H1 (cell line): ENCODE data around the gene VPS13D. TPM values are rescaled to one million over a fixed set of nuclear protein-coding genes. Genes with fewer than 3 reads are reported as not detected.

Experiments
- CTCF ChIA-PET: fragments of 300-600 bp; sonication (Branson Sonifier 250); formaldehyde crosslinking; loops from one replicate; lab custom pipeline; 2021; ENCODE audit not compliant: partially characterized antibody; lab: Charles Lee
- POLR2A ChIA-PET: fragments of 300-600 bp; sonication (Branson Sonifier 250); formaldehyde crosslinking; loops from one replicate; lab custom pipeline; 2021; ENCODE audit warnings: inconsistent platforms; ENCODE audit not compliant: partially characterized antibody; lab: Charles Lee
- DNase-seq, 2 experiments: peaks; one replicate each; pipeline versions ENCODE4 v3.0.0 to v3.0.0-alpha.2; 2010 to 2022; ENCODE audit warnings: low spot score in 2 of 2, low read depth in 1 of 2, mixed read lengths in 1 of 2
- FAIRE-seq: peaks from 2 replicates; lab custom pipeline; 2011; peaks lifted over from hg19 to GRCh38; lab: Jason Lieb, UNC
- H2AFZ ChIP-seq: 2 replicates; pipeline ENCODE4 v1.8.1; 2012; ENCODE audit warnings: low read length, inconsistent platforms
- H2AK5ac ChIP-seq: 2 replicates; pipeline ENCODE4 v1.6.1; 2013; ENCODE audit warnings: low read depth, low read length
- H2BK120ac ChIP-seq: replicated peaks from 2 replicates; pipeline ENCODE3; 2013; ENCODE audit warnings: low read depth, low read length, inconsistent platforms
- H2BK12ac ChIP-seq: 2 replicates; pipeline ENCODE4 v1.6.1; 2013; ENCODE audit warnings: low read depth, low read length
- H2BK15ac ChIP-seq: 2 replicates; pipeline ENCODE4 v1.6.1; 2013; ENCODE audit warnings: low read length
- H2BK20ac ChIP-seq: 2 replicates; pipeline ENCODE4 v1.6.1; 2013; ENCODE audit warnings: low read length
- H2BK5ac ChIP-seq: 2 replicates; pipeline ENCODE4 v1.6.1; 2013; ENCODE audit warnings: low read depth, low read length
- H3K14ac ChIP-seq: 2 replicates; pipeline ENCODE4 v1.6.1; 2013; ENCODE audit warnings: inconsistent platforms; ENCODE audit not compliant: insufficient read length
- H3K18ac ChIP-seq: 2 replicates; pipeline ENCODE4 v1.6.1; 2013; ENCODE audit warnings: low read length; ENCODE audit errors: extremely low read depth
- H3K23ac ChIP-seq: 2 replicates; pipeline ENCODE4 v1.6.1; 2013; ENCODE audit warnings: inconsistent platforms; ENCODE audit not compliant: insufficient read length
- H3K23me2 ChIP-seq: 2 replicates; pipeline ENCODE4 v1.6.1; 2013; ENCODE audit warnings: low read depth, low read length
- H3K27ac ChIP-seq: 2 replicates; pipeline ENCODE4 v1.6.1; 2011; ENCODE audit warnings: low read depth, low read length, inconsistent platforms
- H3K27me3 ChIP-seq, 4 experiments: replicated peaks in 1 of 4; 1 replicate in 1 of 4; 2 replicates in 3 of 4; pipeline versions ENCODE4 v1.6.1 to v1.8.1; 2011 to 2013; ENCODE audit warnings: low read length in 3 of 4, mild to moderate bottlenecking in 3 of 4, inconsistent platforms in 2 of 4, mixed read lengths in 2 of 4, moderate library complexity in 1 of 4; ENCODE audit not compliant: control insufficient read depth in 3 of 4, insufficient read depth in 3 of 4; ENCODE audit errors: extremely low read depth in 1 of 4
- H3K36me3 ChIP-seq, 4 experiments: 2 replicates each; pipeline versions ENCODE4 v1.6.1 to v1.8.1; 2011 to 2013; ENCODE audit warnings: mild to moderate bottlenecking in 4 of 4, low read length in 3 of 4, moderate library complexity in 2 of 4, control low read depth in 1 of 4, inconsistent platforms in 1 of 4; ENCODE audit not compliant: insufficient read depth in 4 of 4, control insufficient read depth in 2 of 4
- H3K4ac ChIP-seq: replicated peaks from 2 replicates; pipeline ENCODE3; 2013; ENCODE audit warnings: low read length, low read depth, mixed read lengths, inconsistent platforms; ENCODE audit not compliant: insufficient read length
- H3K4me1 ChIP-seq, 4 experiments: replicated peaks in 1 of 4; 1 replicate in 1 of 4; 2 replicates in 3 of 4; pipeline versions ENCODE4 v1.6.1 to v1.8.1; 2011 to 2013; ENCODE audit warnings: low read length in 3 of 4, inconsistent platforms in 2 of 4, mixed read lengths in 1 of 4; ENCODE audit not compliant: insufficient read depth in 4 of 4, control insufficient read depth in 3 of 4
- H3K4me2 ChIP-seq, 2 experiments: 2 replicates each; pipeline versions ENCODE4 v1.6.1 to v1.8.1; 2011 to 2013; ENCODE audit warnings: low read depth in 2 of 2, low read length in 2 of 2, control low read depth in 1 of 2, inconsistent platforms in 1 of 2, mild to moderate bottlenecking in 1 of 2; ENCODE audit not compliant: insufficient read depth in 1 of 2
- H3K4me3 ChIP-seq, 4 experiments: fragments of 200-600, 300-600 bp in 1 of 4; sonication (generic), shearing (Covaris generic), sonication (Bioruptor Twin) in 1 of 4; 2 replicates each; pipeline versions ENCODE4 v1.5.1 to v1.8.1; 2011 to 2016; ENCODE audit warnings: low read length in 4 of 4, low read depth in 3 of 4, control low read depth in 2 of 4, inconsistent platforms in 2 of 4, mild to moderate bottlenecking in 2 of 4, mixed read lengths in 1 of 4, moderate library complexity in 1 of 4; ENCODE audit not compliant: insufficient read depth in 2 of 4; ENCODE audit errors: extremely low read depth in 1 of 4
- H3K56ac ChIP-seq: replicated peaks from 2 replicates; pipeline ENCODE3; 2013; ENCODE audit warnings: low read depth, mild to moderate bottlenecking, mixed read lengths, low read length, inconsistent platforms; ENCODE audit not compliant: insufficient read length
- H3K79me1 ChIP-seq: 2 replicates; pipeline ENCODE4 v1.6.1; 2013; ENCODE audit warnings: low read depth, low read length, control low read depth
- H3K79me2 ChIP-seq, 2 experiments: 2 replicates each; pipeline versions ENCODE4 v1.6.1 to v1.8.1; 2012 to 2013; ENCODE audit warnings: low read length in 2 of 2, mild to moderate bottlenecking in 2 of 2, inconsistent platforms in 1 of 2; ENCODE audit not compliant: insufficient read depth in 2 of 2, control insufficient read depth in 1 of 2
- H3K9ac ChIP-seq, 4 experiments: replicated peaks in 1 of 4; 1 replicate in 1 of 4; 2 replicates in 3 of 4; pipeline versions ENCODE4 v1.6.1 to v1.8.1; 2011 to 2013; ENCODE audit warnings: low read depth in 3 of 4, low read length in 3 of 4, control low read depth in 2 of 4, mild to moderate bottlenecking in 2 of 4, moderate library complexity in 2 of 4, inconsistent platforms in 1 of 4; ENCODE audit errors: extremely low read depth in 1 of 4
- H3K9me3 ChIP-seq, 2 experiments: 2 replicates each; pipeline versions ENCODE4 v1.6.1 to v1.8.1; 2012 to 2013; ENCODE audit warnings: mild to moderate bottlenecking in 2 of 2, moderate library complexity in 2 of 2, control low read depth in 1 of 2, inconsistent platforms in 1 of 2, low read depth in 1 of 2, low read length in 1 of 2, mixed read lengths in 1 of 2; ENCODE audit not compliant: insufficient read depth in 2 of 2
- H4K20me1 ChIP-seq, 2 experiments: replicated peaks in 1 of 2; 2 replicates each; pipeline versions ENCODE3 to v1.8.1; 2011 to 2013; ENCODE audit warnings: inconsistent platforms in 2 of 2, low read length in 2 of 2, mild to moderate bottlenecking in 1 of 2; ENCODE audit not compliant: insufficient read depth in 2 of 2, control insufficient read depth in 1 of 2
- H4K5ac ChIP-seq: 2 replicates; pipeline ENCODE4 v1.6.1; 2013; ENCODE audit warnings: low read length, low read depth, mixed read lengths, inconsistent platforms; ENCODE audit not compliant: insufficient read length
- H4K8ac ChIP-seq: 2 replicates; pipeline ENCODE4 v1.8.0; 2013; ENCODE audit warnings: mild to moderate bottlenecking, moderate library complexity, low read length, inconsistent platforms; ENCODE audit not compliant: insufficient read depth; ENCODE audit errors: extremely low read depth
- H4K91ac ChIP-seq: replicated peaks from 2 replicates; pipeline ENCODE3; 2013; ENCODE audit warnings: low read length, mixed read lengths, inconsistent platforms; ENCODE audit not compliant: insufficient read length
- POU5F1 ChIP-seq: IDR thresholded peaks from 2 replicates; pipeline ENCODE4 v1.6.1; 2011; ENCODE audit warnings: low read depth, mild to moderate bottlenecking, low read length, moderate library complexity
- RFX5 ChIP-seq: IDR thresholded peaks from 2 replicates; pipeline ENCODE4 v1.6.1; 2011; ENCODE audit warnings: low read depth, low read length, improper control_type of control experiment, borderline replicate concordance
- TEAD4 ChIP-seq: IDR thresholded peaks from 2 replicates; pipeline ENCODE4 v1.6.1; 2012; ENCODE audit warnings: low read depth, low read length, inconsistent platforms, mixed read lengths
- WGBS, 2 experiments: shearing (Covaris generic) in 1 of 2; methylation state at CpG; one replicate each; pipeline versions ENCODE4 v1.1.6 to v1.1.7; 2013 to 2015; ENCODE audit warnings: low lambda C conversion rate in 2 of 2, mixed read lengths in 2 of 2, inconsistent platforms in 1 of 2, low coverage in 1 of 2, missing lambda C conversion rate in 1 of 2; ENCODE audit not compliant: insufficient replicate concordance in 2 of 2, insufficient coverage in 1 of 2, insufficient read length in 1 of 2; ENCODE audit errors: extremely low coverage in 1 of 2, missing lambda C conversion rate in 1 of 2; 5-methylcytosine and 5-hydroxymethylcytosine counted together
- polyA plus RNA-seq, 7 experiments: library from polyadenylated mRNA; depleted of rRNA in 3 of 7; stranded (reverse) in 5 of 7; unstranded in 2 of 7; fragments of >200 nt in 5 of 7; fragments of 200-250 nt in 2 of 7; gene quantifications; 1 replicate in 5 of 7; 2 replicates in 1 of 7; 4 replicates in 1 of 7; pipeline versions ENCODE4 v1.2.1 to v1.2.3, GENCODE V29; 2011 to 2013; ENCODE audit warnings: missing spikeins in 2 of 7, mixed read lengths in 2 of 7
- total RNA-seq: library from RNA; stranded (reverse); fragmentation: NEBNext Ultra II Directional; extraction: Animal tissue kit (Norgen Biotek cat#: 25700); gene quantifications from 2 replicates; pipeline ENCODE4 v1.2.1, GENCODE V29; 2021

The VPS13D gene
- total and polyA plus RNA-seq, 2 of the 8 experiments (the other 6 are each of a cell fraction or from before 2014, with no cell fraction given): 10.9 to 31.2 TPM

GRCh38 chr1:12442217-12442616 lies 212.4 kb downstream of the VPS13D start:
- no peak for DNase-seq
- Histone ChIP-seq H3K4me3 (no peak overlapping the region), H2AK5ac (no peak overlapping the region), H2BK20ac (no peak overlapping the region), H3K27ac (no peak overlapping the region), H3K79me1 (no peaks in the 10 kb centered on the region), H2BK12ac (no peak overlapping the region), H3K18ac (no peak overlapping the region), H3K4me1 (peaks cover 0 to 2% (median 0%) of the 10 kb centered on the region in 4 experiments; a peak in 1 of 7 replicates), H3K4ac (no peak overlapping the region), H2AFZ (no peak overlapping the region), H4K8ac (no peak overlapping the region)
- ChIA-PET CTCF (interaction anchor here (0.6 kb wide), 1 partner anchor 9 kb away, joined by 3 read pairs; no protein-coding TSS in a partner anchor), POLR2A (no interaction called here)
- no peak for TF ChIP-seq TEAD4
- TF ChIP-seq POU5F1: no peak
- no peak for TF ChIP-seq RFX5
- TF ChIP-seq, all 59 proteins: peak for 0
- no peak overlapping the region for H3K56ac ChIP-seq
- H3K79me2 ChIP-seq: no peaks in the 10 kb centered on the region
- no peak overlapping the region for H3K14ac ChIP-seq
- no peak overlapping the region for H3K9ac ChIP-seq
- H4K5ac ChIP-seq: no peak overlapping the region
- no peak overlapping the region for H3K4me2 ChIP-seq
- peaks cover 0 to 4% (median 0%) of the 10 kb centered on the region in 4 experiments; a peak in 1 of 8 replicates for H3K36me3 ChIP-seq
- H3K27me3 ChIP-seq: no peaks in the 10 kb centered on the region
- H3K9me3 ChIP-seq: no peaks in the 10 kb centered on the region
- H2BK15ac ChIP-seq: no peak overlapping the region
- no peak for FAIRE-seq
- H2BK5ac ChIP-seq: no peak overlapping the region
- 84% methylated on average over 1 of the region's 1 CpG; no CpG with 5 or more reads in 1 of the 2 experiments for WGBS, 2 experiments
- H3K23ac ChIP-seq: no peak overlapping the region
- no peak overlapping the region for H4K91ac ChIP-seq
- no peaks in the 10 kb centered on the region for H3K23me2 ChIP-seq
- H4K20me1 ChIP-seq: no peaks in the 10 kb centered on the region
- no peak overlapping the region for H2BK120ac ChIP-seq
